Sigmoid colon (tissue), 4 donors: ENCODE results near the gene HTD2.

Source experiments
- EP300 ChIP-seq, 4 donors: sonication (generic); formaldehyde crosslinking; IDR thresholded peaks; one replicate each; pipeline ENCODE4 v1.6.1; 2017; ENCODE audit warnings: antibody characterized with exemption in 4 of 4
- POLR2AphosphoS5 ChIP-seq, 4 donors: sonication (generic); formaldehyde crosslinking; IDR thresholded peaks; one replicate each; pipeline ENCODE4 v1.6.1; 2017; ENCODE audit warnings: antibody characterized with exemption in 4 of 4

- TF ChIP-seq POLR2AphosphoS5 (IDR thresholded peaks at IDR 0.05) (no peak), EP300 (IDR thresholded peaks at IDR 0.05) (no peak)
These were observed 30.9 kb downstream of the HTD2 start for GRCh38 chr3:58337190-58337589.
